Retinal pigment epithelial cell (primary cell): ENCODE data around the gene MKLN1.
A peak's percentile ranks its signal among the peaks of the same experiment; 100 is the strongest.

Experiments used
- DNase-seq: peaks from one replicate; pipeline ENCODE4 v3.0.0-alpha.2; 2010; ENCODE audit warnings: low read depth
- H3K4me3 ChIP-seq: 2 replicates; pipeline ENCODE4 v1.5.1; 2011; ENCODE audit warnings: mild to moderate bottlenecking, low read length, control low read depth, moderate library complexity
- CTCF ChIP-seq: conservative IDR thresholded peaks from 2 replicates; pipeline ENCODE4 v1.5.1; 2011; ENCODE audit warnings: low read depth, low read length, control low read depth, inconsistent platforms

Gene MKLN1

GRCh38 chr7:131438969-131439368 lies 111.3 kb downstream of the MKLN1 start:
- H3K4me3 ChIP-seq, result no peak overlapping the region
- no peak for DNase-seq

GRCh38 chr7:131443496-131443895 lies 115.8 kb downstream of the MKLN1 start:
- H3K4me3 ChIP-seq, result no peak overlapping the region
- no peak for TF ChIP-seq CTCF
- no peak for DNase-seq

More at GRCh38 chr7:131438969-131439368, 111.3 kb downstream of the MKLN1 start:
- TF ChIP-seq CTCF, result no peak

GRCh38 chr7:131444683-131445082 lies 117.0 kb downstream of the MKLN1 start:
- no peak overlapping the region for H3K4me3 ChIP-seq
- DNase-seq, result no peak
- no peak for TF ChIP-seq CTCF

- no peak for TF ChIP-seq CTCF
- DNase-seq, result no peak
- no peak overlapping the region for H3K4me3 ChIP-seq
Measured at GRCh38 chr7:131449373-131449902, 121.8 kb downstream of the MKLN1 start.

GRCh38 chr7:131454498-131454897 lies 126.8 kb downstream of the MKLN1 start:
- no peak for TF ChIP-seq CTCF
- no peak for DNase-seq
- no peak overlapping the region for H3K4me3 ChIP-seq

- no peak overlapping the region for H3K4me3 ChIP-seq
- no peak for TF ChIP-seq CTCF
- DNase-seq, result peak; percentile 17
Measured at GRCh38 chr7:131455001-131455400, 127.3 kb downstream of the MKLN1 start.

GRCh38 chr7:131455546-131455945 lies 127.9 kb downstream of the MKLN1 start:
- no peak overlapping the region for H3K4me3 ChIP-seq
- no peak for TF ChIP-seq CTCF
- DNase-seq, result no peak
